Trophoblast cell (in vitro differentiated cells and primary cell): ENCODE results near the gene SOX8.

Experiments used
- DNase-seq, 2 donors: peaks; one replicate each; pipeline ENCODE4 v3.0.0-alpha.2; 2016
- H2AFZ ChIP-seq: 2 replicates; pipeline ENCODE4 v1.6.1; 2013; ENCODE audit warnings: low read length, moderate library complexity, mild to moderate bottlenecking; ENCODE audit not compliant: insufficient read depth, poor library complexity
- H2AK5ac ChIP-seq: 2 replicates; pipeline ENCODE4 v1.6.1; 2013; ENCODE audit warnings: mild to moderate bottlenecking, low read length
- H2BK120ac ChIP-seq: 2 replicates; pipeline ENCODE4 v1.6.1; 2013; ENCODE audit warnings: low read length, mild to moderate bottlenecking, moderate library complexity; ENCODE audit not compliant: insufficient read depth, poor library complexity
- H2BK12ac ChIP-seq: 2 replicates; pipeline ENCODE4 v1.6.1; 2013; ENCODE audit warnings: mild to moderate bottlenecking, low read length, moderate library complexity
- H2BK5ac ChIP-seq: 2 replicates; pipeline ENCODE4 v1.6.1; 2013; ENCODE audit warnings: low read length, low read depth, moderate library complexity, mild to moderate bottlenecking; ENCODE audit not compliant: poor library complexity
- H3K14ac ChIP-seq: 2 replicates; pipeline ENCODE4 v1.6.1; 2013; ENCODE audit warnings: mild to moderate bottlenecking, low read length
- H3K18ac ChIP-seq: 2 replicates; pipeline ENCODE4 v1.6.1; 2013; ENCODE audit warnings: mild to moderate bottlenecking, low read length
- H3K23ac ChIP-seq: 2 replicates; pipeline ENCODE4 v1.6.1; 2013; ENCODE audit warnings: low read length
- H3K27ac ChIP-seq: 2 replicates; pipeline ENCODE4 v1.5.1; 2013; ENCODE audit warnings: low read depth, mild to moderate bottlenecking, inconsistent platforms, low read length, moderate library complexity
- H3K27me3 ChIP-seq: 2 replicates; pipeline ENCODE4 v1.6.1; 2013; ENCODE audit warnings: inconsistent platforms, mild to moderate bottlenecking, low read length, moderate library complexity; ENCODE audit not compliant: insufficient read depth
- H3K36me3 ChIP-seq, 2 experiments: 1 replicate in 1 of 2; 2 replicates in 1 of 2; pipeline ENCODE4 v1.6.1; 2013; ENCODE audit warnings: low read length in 2 of 2, mild to moderate bottlenecking in 2 of 2, moderate library complexity in 1 of 2; ENCODE audit not compliant: insufficient read depth in 2 of 2, control insufficient read depth in 1 of 2
- H3K4ac ChIP-seq: 2 replicates; pipeline ENCODE4 v1.6.1; 2013; ENCODE audit warnings: low read depth, mild to moderate bottlenecking, low read length, moderate library complexity
- H3K4me1 ChIP-seq, 2 experiments: 1 replicate in 1 of 2; 2 replicates in 1 of 2; pipeline ENCODE4 v1.6.1; 2013; ENCODE audit warnings: low read length in 2 of 2, mild to moderate bottlenecking in 2 of 2, moderate library complexity in 1 of 2; ENCODE audit not compliant: insufficient read depth in 2 of 2, control insufficient read depth in 1 of 2
- H3K4me2 ChIP-seq: 2 replicates; pipeline ENCODE4 v1.6.1; 2013; ENCODE audit warnings: inconsistent platforms, mild to moderate bottlenecking, low read length, moderate library complexity
- H3K4me3 ChIP-seq: 2 replicates; pipeline ENCODE4 v1.5.1; 2013; ENCODE audit warnings: mild to moderate bottlenecking, low read depth, low read length, inconsistent platforms
- H3K79me1 ChIP-seq: one replicate; pipeline ENCODE4 v1.6.1; 2013; ENCODE audit warnings: low read length
- H3K79me2 ChIP-seq: 2 replicates; pipeline ENCODE4 v1.6.1; 2013; ENCODE audit warnings: low read length, mild to moderate bottlenecking; ENCODE audit not compliant: control insufficient read depth, insufficient read depth, poor library complexity
- H3K9ac ChIP-seq: 2 replicates; pipeline ENCODE4 v1.6.1; 2013; ENCODE audit warnings: mild to moderate bottlenecking, low read length
- H3K9me3 ChIP-seq: 2 replicates; pipeline ENCODE4 v1.6.1; 2013; ENCODE audit warnings: low read depth, mild to moderate bottlenecking, control low read depth, inconsistent platforms, low read length; ENCODE audit not compliant: insufficient read depth
- H4K12ac ChIP-seq: 2 replicates; pipeline ENCODE4 v1.6.1; 2013; ENCODE audit warnings: low read depth, mild to moderate bottlenecking, low read length, moderate library complexity
- H4K8ac ChIP-seq: 2 replicates; pipeline ENCODE4 v1.6.1; 2013; ENCODE audit warnings: low read depth, mild to moderate bottlenecking, low read length, moderate library complexity
- H4K91ac ChIP-seq: one replicate; pipeline ENCODE4 v1.6.1; 2013; ENCODE audit warnings: low read depth, mild to moderate bottlenecking, low read length, moderate library complexity
- WGBS: extraction: QIAGEN DNeasy Blood & Tissue Kit; methylation state at CpG from one replicate; pipeline ENCODE4 v1.1.7; 2013; ENCODE audit warnings: missing lambda C conversion rate; ENCODE audit not compliant: insufficient read length, insufficient coverage; ENCODE audit errors: extremely low coverage; 5-methylcytosine and 5-hydroxymethylcytosine counted together

The SOX8 gene

DNA sequence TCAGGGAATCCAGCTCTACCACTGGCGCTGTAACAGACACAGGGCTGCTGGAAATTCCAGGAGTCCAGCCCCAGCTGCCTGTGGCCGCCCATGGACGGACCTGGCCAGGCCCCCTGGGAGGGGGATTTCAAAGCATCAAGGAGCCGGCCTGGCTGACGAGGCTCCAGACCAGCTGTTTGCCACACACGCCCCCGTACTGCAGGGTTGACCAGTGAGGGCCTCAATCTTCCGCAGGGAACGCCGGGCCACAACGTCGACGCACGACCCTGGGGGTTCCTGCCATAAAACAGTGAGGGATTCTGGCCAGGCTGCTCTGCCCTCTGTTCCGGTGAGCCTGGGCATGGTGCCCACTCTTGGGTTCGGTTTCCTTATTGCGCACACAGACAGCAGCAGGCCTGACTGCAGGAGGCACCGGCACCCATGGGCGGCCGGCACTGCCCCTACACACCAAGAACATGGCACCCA is 14.5 kb upstream of the SOX8 start:
- Histone ChIP-seq H2AK5ac (no peak overlapping the region), H2BK5ac (no peak overlapping the region), H4K91ac (no peak overlapping the region), H2AFZ (no peak overlapping the region), H3K4ac (no peak overlapping the region), H3K9ac (no peak overlapping the region), H4K12ac (no peak overlapping the region), H2BK120ac (no peak overlapping the region), H3K4me3 (no peak overlapping the region), H3K36me3 (peaks cover 0 to 2% of the 10 kb centered on the region in 2 experiments), H4K8ac (no peak overlapping the region), H3K23ac (no peak overlapping the region), H3K14ac (no peak overlapping the region), H3K9me3 (peaks cover 26% of the 10 kb centered on the region), H2BK12ac (no peak overlapping the region), H3K4me1 (peaks cover 9 to 11% of the 10 kb centered on the region in 2 experiments), H3K18ac (no peak overlapping the region), H3K4me2 (no peak overlapping the region), H3K79me1 (peaks cover 6% of the 10 kb centered on the region), H3K79me2 (peaks cover 7% of the 10 kb centered on the region), H3K27ac (no peak overlapping the region), H3K27me3 (no peaks in the 10 kb centered on the region)
- DNase-seq = no peak
- no CpG with 5 or more reads among the region's 20 CpGs for WGBS

DNA sequence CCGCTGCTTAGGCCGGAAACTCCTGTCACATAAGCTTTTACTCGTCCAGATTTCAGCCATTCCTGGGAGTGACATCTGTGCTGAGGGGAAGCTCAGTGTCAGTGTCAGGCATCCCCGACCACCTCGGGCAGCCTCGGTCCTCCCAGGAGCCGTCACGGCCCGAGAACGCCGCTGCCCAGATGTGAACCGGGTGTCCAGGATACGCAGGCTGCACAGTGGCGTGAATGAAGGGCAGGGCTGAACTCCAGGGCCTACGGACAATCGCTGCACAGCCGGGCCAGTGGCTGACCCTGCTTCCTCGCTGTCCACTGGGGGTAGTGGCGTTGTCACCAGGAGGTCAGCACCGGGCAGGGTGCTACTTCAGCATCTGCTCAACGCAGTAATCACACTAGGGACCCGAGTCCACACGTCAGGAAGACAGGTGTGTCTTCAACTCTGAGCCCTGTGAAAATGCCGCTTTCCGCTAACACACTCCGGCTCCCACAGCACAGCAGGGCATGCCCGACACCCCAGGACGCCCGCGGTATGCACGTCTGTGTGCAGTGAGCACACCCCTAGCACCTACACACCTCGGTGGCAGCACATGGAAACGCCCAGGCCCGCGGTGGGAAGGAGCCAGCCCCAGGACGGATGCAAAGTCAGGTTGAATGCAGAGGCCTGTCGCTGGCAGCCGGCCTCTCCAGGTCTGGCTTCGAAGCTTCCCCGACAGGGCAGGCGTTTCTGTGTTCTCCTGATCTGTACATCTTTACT is 13.8 kb upstream of the SOX8 start:
- peaks cover 24% of the 10 kb centered on the region for H3K9me3 ChIP-seq
- H4K91ac ChIP-seq = no peak overlapping the region
- no peak overlapping the region for H2BK12ac ChIP-seq
- no peak overlapping the region for H2AK5ac ChIP-seq
- no peak overlapping the region for H4K12ac ChIP-seq
- no peak overlapping the region for H3K23ac ChIP-seq
- no peak overlapping the region for H3K4me2 ChIP-seq
- no peak for DNase-seq
- no CpG with 5 or more reads among the region's 41 CpGs for WGBS
- H3K18ac ChIP-seq = no peak overlapping the region
- H3K79me1 ChIP-seq = peaks cover 6% of the 10 kb centered on the region
- peaks cover 9 to 11% of the 10 kb centered on the region in 2 experiments for H3K4me1 ChIP-seq
- H3K14ac ChIP-seq = no peak overlapping the region
- no peak overlapping the region for H2BK5ac ChIP-seq
- no peak overlapping the region for H2BK120ac ChIP-seq
- H3K27me3 ChIP-seq = no peaks in the 10 kb centered on the region
- H3K27ac ChIP-seq = no peak overlapping the region
- no peak overlapping the region for H4K8ac ChIP-seq
- peak overlapping the region; percentile 11 for H3K4me3 ChIP-seq
- no peak overlapping the region for H3K4ac ChIP-seq
- H3K9ac ChIP-seq = no peak overlapping the region
- H3K79me2 ChIP-seq = peaks cover 7% of the 10 kb centered on the region
- no peak overlapping the region for H2AFZ ChIP-seq
- H3K36me3 ChIP-seq = peaks cover 0 to 2% of the 10 kb centered on the region in 2 experiments

DNA sequence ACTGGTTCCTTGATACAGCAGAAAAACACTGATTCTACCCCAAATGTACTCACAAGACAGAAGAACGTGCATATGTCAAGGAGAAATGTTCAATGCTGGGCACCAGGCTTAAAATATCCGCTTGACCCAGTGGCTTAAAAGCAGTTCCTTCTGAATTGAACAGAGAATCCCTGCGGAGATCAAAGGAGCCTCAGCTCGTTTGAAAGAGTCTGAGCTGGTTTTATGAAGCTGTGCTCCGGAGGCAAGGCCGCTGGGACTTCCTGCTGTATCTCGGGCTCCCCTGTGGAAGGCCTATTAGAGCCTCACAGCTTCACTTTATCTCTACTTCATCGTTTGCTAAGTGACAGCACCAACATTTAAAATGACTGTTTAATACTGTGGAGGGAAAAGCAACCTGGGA is 12.9 kb upstream of the SOX8 start:
- WGBS = no CpG with 5 or more reads among the region's 8 CpGs

DNA sequence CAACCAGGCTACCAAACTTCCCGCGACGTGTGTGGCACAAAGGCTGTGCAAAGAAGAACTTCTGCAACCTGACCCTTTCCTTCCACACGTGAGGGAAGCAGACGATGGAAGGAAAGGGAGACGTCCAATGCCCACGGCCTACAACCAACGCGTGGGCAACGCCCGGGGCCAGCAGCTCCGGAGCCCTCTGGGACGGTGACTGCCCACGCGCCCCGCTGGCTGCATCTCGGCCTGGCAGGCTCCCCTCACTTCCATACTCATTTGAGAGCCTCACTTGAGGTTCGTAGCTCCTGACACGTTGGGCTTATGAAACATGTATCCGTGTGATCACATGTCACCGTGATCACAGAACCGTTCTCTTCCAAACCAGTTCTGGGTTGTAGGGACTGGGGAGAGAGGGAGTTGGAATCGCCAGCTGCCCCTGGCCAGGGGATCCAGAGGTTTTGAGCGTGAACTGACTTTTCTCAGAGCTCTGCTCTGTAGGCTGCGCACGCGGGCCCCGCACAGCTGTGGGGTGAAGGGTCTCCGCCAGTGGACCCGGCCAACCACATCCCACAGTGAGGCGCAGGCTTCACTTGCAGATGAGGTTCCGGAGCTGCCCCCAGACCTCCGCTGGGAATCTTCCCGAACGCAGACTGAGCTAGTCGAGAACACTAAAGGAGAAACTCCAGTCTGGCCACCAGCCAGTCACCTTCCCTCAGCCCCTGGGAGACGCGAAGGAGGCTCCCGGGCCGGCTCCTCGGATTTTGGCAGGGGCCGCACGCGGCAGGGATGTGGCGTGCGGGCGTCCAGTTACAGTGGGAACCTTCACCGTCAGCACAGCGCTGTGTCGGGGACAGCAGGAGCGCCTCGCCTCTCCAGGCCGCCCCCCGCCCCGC is 11.8 kb upstream of the SOX8 start:
- H3K79me2 ChIP-seq = peaks cover 7% of the 10 kb centered on the region
- peak overlapping the region; percentile 73 for H4K91ac ChIP-seq
- peak overlapping the region; percentile 62 for H3K14ac ChIP-seq
- H3K27me3 ChIP-seq = no peaks in the 10 kb centered on the region
- H3K79me1 ChIP-seq = peaks cover 6% of the 10 kb centered on the region
- peak in 1 of 2 donors; percentile 23 for DNase-seq
- peak overlapping the region; percentile 95 for H3K18ac ChIP-seq
- H3K23ac ChIP-seq = no peak overlapping the region
- peak overlapping the region; percentile 90 for H3K4me2 ChIP-seq
- peaks cover 9 to 11% of the 10 kb centered on the region in 2 experiments for H3K4me1 ChIP-seq
- peak overlapping the region; percentile 84 for H3K9ac ChIP-seq
- H2AK5ac ChIP-seq = peak overlapping the region; percentile 56
- no peak overlapping the region for H3K27ac ChIP-seq
- H3K4me3 ChIP-seq = peak overlapping the region; percentile 93
- H2BK5ac ChIP-seq = no peak overlapping the region
- peak overlapping the region; percentile 87 for H3K4ac ChIP-seq
- H3K9me3 ChIP-seq = peaks cover 15% of the 10 kb centered on the region
- peak overlapping the region; percentile 99 for H2AFZ ChIP-seq
- H2BK120ac ChIP-seq = peak overlapping the region; percentile 23
- no CpG with 5 or more reads among the region's 55 CpGs for WGBS
- H4K8ac ChIP-seq = peak overlapping the region; percentile 91
- no peak overlapping the region for H2BK12ac ChIP-seq
- peak overlapping the region; percentile 99 for H4K12ac ChIP-seq
- H3K36me3 ChIP-seq = peaks cover 0 to 2% of the 10 kb centered on the region in 2 experiments

More for the DNA sequence above, 12.9 kb upstream of the SOX8 start:
- Histone ChIP-seq H3K9me3 (peaks cover 17% of the 10 kb centered on the region), H4K12ac (no peak overlapping the region), H3K9ac (no peak overlapping the region), H3K79me2 (peaks cover 7% of the 10 kb centered on the region), H3K4me1 (peaks cover 9 to 11% of the 10 kb centered on the region in 2 experiments), H2AFZ (no peak overlapping the region), H3K4me2 (no peak overlapping the region), H2AK5ac (no peak overlapping the region), H2BK12ac (no peak overlapping the region), H3K4me3 (no peak overlapping the region), H3K79me1 (peaks cover 6% of the 10 kb centered on the region), H3K36me3 (peaks cover 0 to 2% of the 10 kb centered on the region in 2 experiments), H3K27ac (no peak overlapping the region), H2BK5ac (no peak overlapping the region), H4K91ac (no peak overlapping the region), H3K4ac (no peak overlapping the region), H4K8ac (no peak overlapping the region), H2BK120ac (no peak overlapping the region), H3K23ac (no peak overlapping the region), H3K18ac (no peak overlapping the region), H3K14ac (no peak overlapping the region), H3K27me3 (no peaks in the 10 kb centered on the region)
- no peak for DNase-seq
